ENCODE results near the gene PPP1R3D.

- TF ChIP-seq CTCF (conservative IDR thresholded peaks at IDR 0.05; ENCODE audit: low read depth, low read length) (no peak), EZH2 (IDR thresholded peaks at IDR 0.05; ENCODE audit: borderline replicate concordance, low read depth, low read length, poor library complexity, severe bottlenecking) (no peak)
These were observed at the start of gene PPP1R3D, which contains the start of gene FAM217B for GRCh38 chr20:59940129-59940955.

Data from A673 (cell line).